LNCaP clone FGC (cell line): Measurements from ENCODE around the gene PRPSAP1.

Experiments
- DNase-seq: peaks from one replicate; pipeline ENCODE4 v3.0.0-alpha.2; 2011; ENCODE audit warnings: low read depth
- H3K4me3 ChIP-seq: 2 replicates; pipeline ENCODE4 v1.5.1; 2011; ENCODE audit warnings: mild to moderate bottlenecking, low read depth, low read length, control low read depth
- TF ChIP-seq, protein P1 (sequence below): IDR thresholded peaks from 2 replicates; pipeline ENCODE4 v1.5.1; 2012; ENCODE audit warnings: mild to moderate bottlenecking; ENCODE audit not compliant: control insufficient read depth, insufficient read depth; ENCODE audit errors: extremely low read depth

The PRPSAP1 gene

DNA sequence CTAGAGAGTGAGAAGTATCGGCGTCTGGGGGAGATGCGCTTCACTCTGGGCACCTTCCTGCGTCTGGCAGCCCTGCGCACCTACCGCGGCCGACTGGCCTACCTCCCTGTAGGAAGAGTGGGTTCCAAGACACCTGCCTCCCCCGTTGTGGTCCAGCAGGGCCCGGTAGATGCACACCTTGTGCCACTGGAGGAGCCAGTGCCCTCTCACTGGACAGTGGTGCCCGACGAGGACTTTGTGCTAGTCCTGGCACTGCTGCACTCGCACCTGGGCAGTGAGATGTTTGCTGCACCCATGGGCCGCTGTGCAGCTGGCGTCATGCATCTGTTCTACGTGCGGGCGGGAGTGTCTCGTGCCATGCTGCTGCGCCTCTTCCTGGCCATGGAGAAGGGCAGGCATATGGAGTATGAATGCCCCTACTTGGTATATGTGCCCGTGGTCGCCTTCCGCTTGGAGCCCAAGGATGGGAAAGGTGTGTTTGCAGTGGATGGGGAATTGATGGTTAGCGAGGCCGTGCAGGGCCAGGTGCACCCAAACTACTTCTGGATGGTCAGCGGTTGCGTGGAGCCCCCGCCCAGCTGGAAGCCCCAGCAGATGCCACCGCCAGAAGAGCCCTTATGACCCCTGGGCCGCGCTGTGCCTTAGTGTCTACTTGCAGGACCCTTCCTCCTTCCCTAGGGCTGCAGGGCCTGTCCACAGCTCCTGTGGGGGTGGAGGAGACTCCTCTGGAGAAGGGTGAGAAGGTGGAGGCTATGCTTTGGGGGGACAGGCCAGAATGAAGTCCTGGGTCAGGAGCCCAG is 33.5 kb upstream of the PRPSAP1 start:
- TF ChIP-seq, protein P1, sequence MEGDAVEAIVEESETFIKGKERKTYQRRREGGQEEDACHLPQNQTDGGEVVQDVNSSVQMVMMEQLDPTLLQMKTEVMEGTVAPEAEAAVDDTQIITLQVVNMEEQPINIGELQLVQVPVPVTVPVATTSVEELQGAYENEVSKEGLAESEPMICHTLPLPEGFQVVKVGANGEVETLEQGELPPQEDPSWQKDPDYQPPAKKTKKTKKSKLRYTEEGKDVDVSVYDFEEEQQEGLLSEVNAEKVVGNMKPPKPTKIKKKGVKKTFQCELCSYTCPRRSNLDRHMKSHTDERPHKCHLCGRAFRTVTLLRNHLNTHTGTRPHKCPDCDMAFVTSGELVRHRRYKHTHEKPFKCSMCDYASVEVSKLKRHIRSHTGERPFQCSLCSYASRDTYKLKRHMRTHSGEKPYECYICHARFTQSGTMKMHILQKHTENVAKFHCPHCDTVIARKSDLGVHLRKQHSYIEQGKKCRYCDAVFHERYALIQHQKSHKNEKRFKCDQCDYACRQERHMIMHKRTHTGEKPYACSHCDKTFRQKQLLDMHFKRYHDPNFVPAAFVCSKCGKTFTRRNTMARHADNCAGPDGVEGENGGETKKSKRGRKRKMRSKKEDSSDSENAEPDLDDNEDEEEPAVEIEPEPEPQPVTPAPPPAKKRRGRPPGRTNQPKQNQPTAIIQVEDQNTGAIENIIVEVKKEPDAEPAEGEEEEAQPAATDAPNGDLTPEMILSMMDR = no peak
- no peak overlapping the region for H3K4me3 ChIP-seq
- DNase-seq = no peak

DNA sequence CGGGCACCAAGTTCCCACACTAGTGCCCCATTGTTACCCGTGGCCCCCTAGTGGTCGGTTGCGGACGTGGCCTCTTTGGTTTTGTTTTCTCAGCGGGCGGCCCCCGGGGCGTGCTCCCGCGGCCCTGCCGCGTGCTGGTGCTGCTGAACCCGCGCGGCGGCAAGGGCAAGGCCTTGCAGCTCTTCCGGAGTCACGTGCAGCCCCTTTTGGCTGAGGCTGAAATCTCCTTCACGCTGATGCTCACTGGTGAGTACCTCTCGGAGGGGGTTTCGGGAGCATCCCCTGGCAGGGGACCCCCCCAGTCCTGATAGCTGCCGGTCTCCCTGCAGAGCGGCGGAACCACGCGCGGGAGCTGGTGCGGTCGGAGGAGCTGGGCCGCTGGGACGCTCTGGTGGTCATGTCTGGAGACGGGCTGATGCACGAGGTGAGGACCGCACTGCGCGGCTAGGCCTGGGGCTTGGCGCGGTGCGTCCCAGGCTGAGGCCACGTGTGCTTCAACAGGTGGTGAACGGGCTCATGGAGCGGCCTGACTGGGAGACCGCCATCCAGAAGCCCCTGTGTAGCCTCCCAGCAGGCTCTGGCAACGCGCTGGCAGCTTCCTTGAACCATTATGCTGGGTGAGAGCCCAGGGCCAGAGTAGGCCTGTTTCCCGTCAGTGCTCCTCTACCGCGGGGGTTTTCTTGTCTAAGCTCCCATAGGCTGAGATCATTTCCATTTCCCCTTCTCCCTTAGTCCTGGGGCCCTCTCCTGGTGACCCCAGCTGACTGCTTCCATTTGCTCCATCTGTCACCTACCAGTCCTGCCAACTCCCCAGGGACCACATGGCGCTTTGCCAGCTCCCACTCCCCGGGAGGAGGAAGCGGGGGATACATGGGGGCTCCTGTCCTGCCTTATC is 32.4 kb upstream of the PRPSAP1 start:
- no peak for DNase-seq
- TF ChIP-seq, protein P1 = peak; percentile 73
- peak overlapping the region; percentile 56 for H3K4me3 ChIP-seq

- TF ChIP-seq, protein P1 = no peak
- H3K4me3 ChIP-seq = peak overlapping the region; percentile 56
- no peak for DNase-seq
Measured at GRCh38 chr17:76384987-76385891, 31.5 kb upstream of the PRPSAP1 start.

- TF ChIP-seq, protein P1 = no peak
- peak within 1 kb of the TSS; percentile 56 for H3K4me3 ChIP-seq
- DNase-seq = no peak
Measured at GRCh38 chr17:76384222-76384986, 30.7 kb upstream of the PRPSAP1 start, which contains the start of gene SPHK1. Gene SPHK1, plus strand, starts transcription at chr17:76384609. Its CDS starts 1,036 bp downstream, at chr17:76385645.

- H3K4me3 ChIP-seq = peak overlapping the region; percentile 56
- TF ChIP-seq, protein P1 = 0 out of 2 replicates have a peak, but pooled peaks have one; percentile 15
- no peak for DNase-seq
Measured at GRCh38 chr17:76383546-76384221, 30.0 kb upstream of the PRPSAP1 start.
